IMR-90 (cell line): ENCODE results near the gene TAF4. TPM values are rescaled to one million over a fixed set of nuclear protein-coding genes. Genes with fewer than 3 reads are reported as not detected.

Source experiments
- ATAC-seq: fragments of 200-7000 bp; cut with Tn5 transposase; 2 replicates; pipeline ENCODE4 v1.9.1; 2020; ENCODE audit warnings: low read depth, mild to moderate bottlenecking, moderate library complexity
- BruUV-seq: library from RNA; stranded (reverse); fragments of 400-500 nt; replicated peaks from 2 replicates; lab custom pipeline; 2021; lab: Mats Ljungman, UMichigan
- CTCF ChIA-PET: fragments of 300-600 bp; formaldehyde crosslinking; extraction: SDS; loops from one replicate; lab custom pipeline; 2021; ENCODE audit warnings: antibody characterized with exemption; lab: Yijun Ruan, JAX
- POLR2A ChIA-PET: fragments of 300-600 bp; sonication (Branson Sonifier 250); formaldehyde crosslinking; loops from one replicate; lab custom pipeline; 2022; ENCODE audit warnings: antibody characterized with exemption; ENCODE audit not compliant: unreplicated experiment; lab: Charles Lee
- DNase-seq: peaks from one replicate; pipeline ENCODE4 v3.0.0; 2013
- H2AFZ ChIP-seq: replicated peaks from 2 replicates; pipeline ENCODE3; 2013; ENCODE audit warnings: low read length, mild to moderate bottlenecking; ENCODE audit not compliant: poor library complexity
- H2AK5ac ChIP-seq: 2 replicates; pipeline ENCODE4 v1.6.1; 2013; ENCODE audit warnings: low read depth, low read length, inconsistent platforms
- H2AK9ac ChIP-seq: replicated peaks from 2 replicates; pipeline ENCODE3; 2013; ENCODE audit warnings: mild to moderate bottlenecking, low read depth, low read length, moderate library complexity; ENCODE audit not compliant: poor library complexity
- H2BK120ac ChIP-seq: 2 replicates; pipeline ENCODE4 v1.6.1; 2013; ENCODE audit warnings: low read depth, low read length, inconsistent platforms
- H2BK15ac ChIP-seq: 3 replicates; pipeline ENCODE4 v1.6.1; 2013; ENCODE audit warnings: low read depth, low read length, inconsistent platforms
- H2BK20ac ChIP-seq: 2 replicates; pipeline ENCODE4 v1.6.1; 2013; ENCODE audit warnings: low read depth, mild to moderate bottlenecking, inconsistent platforms, low read length, moderate library complexity
- H2BK5ac ChIP-seq: 2 replicates; pipeline ENCODE4 v1.6.1; 2013; ENCODE audit warnings: mild to moderate bottlenecking, low read depth, low read length, inconsistent platforms; ENCODE audit not compliant: poor library complexity, severe bottlenecking
- H3K14ac ChIP-seq: replicated peaks from 2 replicates; pipeline ENCODE4 v1.6.1; 2013; ENCODE audit warnings: low read depth, low read length, inconsistent platforms
- H3K18ac ChIP-seq: 2 replicates; pipeline ENCODE4 v1.6.1; 2013; ENCODE audit warnings: low read depth, low read length, control low read depth
- H3K23ac ChIP-seq: 2 replicates; pipeline ENCODE4 v1.6.1; 2013; ENCODE audit warnings: low read depth, low read length, inconsistent platforms
- H3K27ac ChIP-seq: 2 replicates; pipeline ENCODE4 v1.5.1; 2013; ENCODE audit warnings: mild to moderate bottlenecking, control low read depth, low read length; ENCODE audit not compliant: insufficient read depth
- H3K27me3 ChIP-seq: 2 replicates; pipeline ENCODE4 v1.6.1; 2013; ENCODE audit warnings: low read length; ENCODE audit not compliant: control insufficient read depth, insufficient read depth
- H3K36me3 ChIP-seq: 2 replicates; pipeline ENCODE4 v1.6.1; 2013; ENCODE audit warnings: low read length, mixed read lengths; ENCODE audit not compliant: control insufficient read depth, insufficient read depth
- H3K4ac ChIP-seq: 2 replicates; pipeline ENCODE4 v1.6.1; 2013; ENCODE audit warnings: low read depth, low read length, inconsistent platforms
- H3K4me1 ChIP-seq: 2 replicates; pipeline ENCODE4 v1.6.1; 2013; ENCODE audit warnings: low read length, mixed read lengths; ENCODE audit not compliant: control insufficient read depth, insufficient read depth
- H3K4me2 ChIP-seq: 2 replicates; pipeline ENCODE4 v1.6.1; 2013; ENCODE audit warnings: low read depth, mild to moderate bottlenecking, control low read depth, low read length, moderate library complexity
- H3K4me3 ChIP-seq: 2 replicates; pipeline ENCODE4 v1.5.1; 2013; ENCODE audit warnings: low read depth, mild to moderate bottlenecking, control low read depth, low read length, moderate library complexity; ENCODE audit not compliant: insufficient read depth
- H3K56ac ChIP-seq: 2 replicates; pipeline ENCODE4 v1.6.1; 2013; ENCODE audit warnings: low read length, inconsistent platforms; ENCODE audit not compliant: insufficient read depth; ENCODE audit errors: extremely low read depth
- H3K79me1 ChIP-seq, 2 experiments: 2 replicates each; pipeline ENCODE4 v1.6.1; 2013; ENCODE audit warnings: low read length in 2 of 2, inconsistent platforms in 1 of 2, low read depth in 1 of 2
- H3K9ac ChIP-seq: 2 replicates; pipeline ENCODE4 v1.6.1; 2013; ENCODE audit warnings: low read depth, low read length, control low read depth
- H3K9me1 ChIP-seq: 2 replicates; pipeline ENCODE4 v1.6.1; 2013; ENCODE audit warnings: low read length, inconsistent platforms; ENCODE audit not compliant: insufficient read depth
- H3K9me3 ChIP-seq: 2 replicates; pipeline ENCODE4 v1.6.1; 2013; ENCODE audit warnings: low read length; ENCODE audit not compliant: control insufficient read depth, insufficient read depth
- H4K20me1 ChIP-seq: 2 replicates; pipeline ENCODE4 v1.6.1; 2013; ENCODE audit warnings: low read length, inconsistent platforms; ENCODE audit not compliant: insufficient read depth
- H4K5ac ChIP-seq: 2 replicates; pipeline ENCODE4 v1.6.1; 2013; ENCODE audit warnings: mild to moderate bottlenecking, low read depth, low read length, control low read depth
- H4K8ac ChIP-seq, 2 experiments: 2 replicates each; pipeline ENCODE4 v1.6.1; 2013; ENCODE audit warnings: low read depth in 2 of 2, low read length in 2 of 2, control low read depth in 1 of 2, inconsistent platforms in 1 of 2
- H4K91ac ChIP-seq: 2 replicates; pipeline ENCODE4 v1.6.1; 2013; ENCODE audit warnings: low read depth, low read length, inconsistent platforms; ENCODE audit not compliant: insufficient read depth
- FOS ChIP-seq: fragments of 150-350 bp; IDR thresholded peaks from 2 replicates; pipeline ENCODE4 v1.6.1; 2016; ENCODE audit warnings: low read depth, low read length
- RAD21 ChIP-seq: IDR thresholded peaks from 2 replicates; pipeline ENCODE4 v1.6.1; 2012; ENCODE audit warnings: low read length, improper control_type of control experiment
- WGBS, 2 experiments: methylation state at CpG; one replicate each; pipeline versions ENCODE4 v1.1.5 to v1.1.7; 2013; ENCODE audit warnings: missing lambda C conversion rate in 2 of 2; ENCODE audit not compliant: insufficient read length in 1 of 2; ENCODE audit errors: extremely low coverage in 2 of 2; 5-methylcytosine and 5-hydroxymethylcytosine counted together
- dilution Hi-C: fragments of 300-500 bp; cut with HindIII; formaldehyde crosslinking; loops from one replicate; pipeline ENCODE4 v1.14.3; 2018; ENCODE audit warnings: low sequenced_read_pairs; ENCODE audit not compliant: unreplicated experiment
- in situ Hi-C: fragments of 300-500 bp; cut with MboI; formaldehyde crosslinking; loops from 3 replicates; pipeline ENCODE4 v1.14.3; 2019; ENCODE audit warnings: low sequenced_read_pairs, inconsistent platforms, mixed read lengths
- intact Hi-C: fragments of 100-400 bp; cut with micrococcal nuclease; formaldehyde crosslinking; loops from 2 replicates; pipeline ENCODE4 v1.10.0; 2022
- polyA plus RNA-seq, 3 experiments: library from polyadenylated mRNA; depleted of rRNA; stranded (reverse); fragments of >200 nt; gene quantifications; 2 replicates each; pipeline ENCODE4 v1.2.3, GENCODE V29; 2012; ENCODE audit warnings: low replicate concordance in 1 of 3
- total RNA-seq: library from RNA; depleted of rRNA; stranded (reverse); fragments of >200 nt; gene quantifications from 2 replicates; pipeline ENCODE4 v1.2.3, GENCODE V29; 2012
- TF ChIP-seq, protein P1 (sequence below): conservative IDR thresholded peaks from 2 replicates; pipeline ENCODE4 v1.5.1; 2012; ENCODE audit warnings: mild to moderate bottlenecking, low read depth, low read length, improper control_type of control experiment

The TAF4 gene
- total and polyA plus RNA-seq, 2 of the 4 experiments (the other 2 are of a cell fraction), result 1.4 to 5.1 TPM

DNA sequence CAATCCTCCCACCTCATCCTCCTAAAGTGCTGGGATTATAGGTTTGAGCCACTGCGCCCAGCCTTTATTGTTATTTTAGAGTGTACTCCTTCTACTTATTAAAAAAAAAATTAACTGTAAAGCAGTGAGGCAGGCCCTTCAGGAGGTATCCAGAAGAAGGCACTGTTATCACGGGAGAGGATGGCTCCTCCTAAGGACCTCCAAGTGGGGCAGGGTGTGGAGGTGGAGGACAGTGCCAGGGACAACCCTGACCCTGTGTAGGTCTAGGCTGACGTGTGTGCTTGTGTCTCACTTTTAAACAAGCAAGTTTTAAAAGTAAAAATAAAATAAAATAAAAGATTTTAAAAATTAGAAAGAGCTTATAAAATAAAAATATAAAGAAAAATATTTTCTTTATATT lies 23.7 kb upstream of the TAF4 start:
- Histone ChIP-seq H2AK5ac (peak overlapping the region; percentile 88; the same call in 1 of the 2 replicates), H3K4me1 (peaks cover 7% of the 10 kb centered on the region), H2BK5ac (no peak overlapping the region), H2BK20ac (0 out of 2 replicates have a peak overlapping the region, but pooled peaks have one; percentile 18), H4K91ac (no peak overlapping the region), H4K5ac (no peak overlapping the region), H3K56ac (no peak overlapping the region), H3K14ac (no peak overlapping the region), H3K9me1 (peaks cover 11% of the 10 kb centered on the region), H2AK9ac (peak overlapping the region; percentile 23), H2AFZ (no peak overlapping the region), H2BK120ac (no peak overlapping the region; the same call in 1 of the 2 replicates), H4K20me1 (peaks cover 4% of the 10 kb centered on the region; the same call in 1 of the 2 replicates), H3K9ac (no peak overlapping the region), H3K23ac (no peak overlapping the region), H3K36me3 (no peaks in the 10 kb centered on the region), H2BK15ac (no peak overlapping the region), H3K4ac (peak overlapping the region; percentile 58; the same call in 1 of the 2 replicates), H3K9me3 (no peaks in the 10 kb centered on the region), H3K4me3 (no peak overlapping the region), H4K8ac (no peak overlapping the region), H3K18ac (peak overlapping the region; percentile 54; the same call in 1 of the 2 replicates), H3K27me3 (peaks cover 7% of the 10 kb centered on the region; the same call in 1 of the 2 replicates), H3K4me2 (no peak overlapping the region), H3K27ac (no peak overlapping the region), H3K79me1 (no peaks in the 10 kb centered on the region; a peak in 1 of 4 replicates)
- intact Hi-C loops, result no loop called here
- POLR2A ChIA-PET, result no interaction called here
- dilution Hi-C loops, result no loop called here
- CTCF ChIA-PET, result interaction anchor here (1.1 kb wide), 1 partner anchor 37 kb away, joined by 3 read pairs; no protein-coding TSS in a partner anchor
- ATAC-seq, result no peak
- no TSS peak for BruUV-seq
- TF ChIP-seq FOS (no peak), RAD21 (no peak)
- TF ChIP-seq, protein P1, sequence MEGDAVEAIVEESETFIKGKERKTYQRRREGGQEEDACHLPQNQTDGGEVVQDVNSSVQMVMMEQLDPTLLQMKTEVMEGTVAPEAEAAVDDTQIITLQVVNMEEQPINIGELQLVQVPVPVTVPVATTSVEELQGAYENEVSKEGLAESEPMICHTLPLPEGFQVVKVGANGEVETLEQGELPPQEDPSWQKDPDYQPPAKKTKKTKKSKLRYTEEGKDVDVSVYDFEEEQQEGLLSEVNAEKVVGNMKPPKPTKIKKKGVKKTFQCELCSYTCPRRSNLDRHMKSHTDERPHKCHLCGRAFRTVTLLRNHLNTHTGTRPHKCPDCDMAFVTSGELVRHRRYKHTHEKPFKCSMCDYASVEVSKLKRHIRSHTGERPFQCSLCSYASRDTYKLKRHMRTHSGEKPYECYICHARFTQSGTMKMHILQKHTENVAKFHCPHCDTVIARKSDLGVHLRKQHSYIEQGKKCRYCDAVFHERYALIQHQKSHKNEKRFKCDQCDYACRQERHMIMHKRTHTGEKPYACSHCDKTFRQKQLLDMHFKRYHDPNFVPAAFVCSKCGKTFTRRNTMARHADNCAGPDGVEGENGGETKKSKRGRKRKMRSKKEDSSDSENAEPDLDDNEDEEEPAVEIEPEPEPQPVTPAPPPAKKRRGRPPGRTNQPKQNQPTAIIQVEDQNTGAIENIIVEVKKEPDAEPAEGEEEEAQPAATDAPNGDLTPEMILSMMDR, result 0 out of 2 replicates have a peak, but pooled peaks have one; percentile 3
- WGBS, 2 experiments, result no CpG with 5 or more reads among the region's 3 CpGs
- in situ Hi-C loops, result no loop called here
- DNase-seq, result no peak
